Prostate gland (tissue), 2 donors: Measurements from ENCODE around the gene MYOT.

Source experiments
- CTCF ChIP-seq, 4 experiments: fragments of 200-600 bp in 2 of 4; fragments of 450-650 bp in 2 of 4; sonication (generic) in 2 of 4; IDR thresholded peaks; 1 replicate in 3 of 4; 2 replicates in 1 of 4; pipeline ENCODE4 v1.5.1; 2016 to 2019; ENCODE audit warnings: antibody characterized with exemption in 4 of 4, mild to moderate bottlenecking in 2 of 4, moderate library complexity in 2 of 4
- POLR2A ChIP-seq: fragments of 450-650 bp; IDR thresholded peaks from one replicate; pipeline ENCODE4 v1.6.1; 2016; ENCODE audit warnings: antibody characterized with exemption, mild to moderate bottlenecking

- TF ChIP-seq CTCF (IDR thresholded peaks at IDR 0.05), result no peak
- no peak for TF ChIP-seq POLR2A
Measured at GRCh38 chr5:137872466-137872865, 4.8 kb downstream of the MYOT start.
